SJCRH30 (cell line): ENCODE data around the gene GIPC2. TPM values are rescaled to one million over a fixed set of nuclear protein-coding genes. Genes with fewer than 3 reads are reported as not detected.
"Not testable (repeated sequence)": the region's sequence is repeated elsewhere in the genome, so short reads cannot be mapped to it uniquely, and the experiment has no call there.

Experiments
- DNase-seq, 2 experiments: peaks; one replicate each; pipeline ENCODE4 v3.0.0-alpha.2; 2015 to 2020
- H3K27ac ChIP-seq: fragments of 250-450 bp; sonication (Bioruptor Pico); 2 replicates; pipeline ENCODE4 v1.5.1; 2020; ENCODE audit warnings: mild to moderate bottlenecking, moderate library complexity
- H3K27me3 ChIP-seq: fragments of 250-450 bp; sonication (Bioruptor Pico); 2 replicates; pipeline ENCODE4 v1.5.1; 2020; ENCODE audit warnings: mild to moderate bottlenecking, moderate library complexity
- H3K36me3 ChIP-seq: fragments of 250-450 bp; sonication (Bioruptor Pico); 2 replicates; pipeline ENCODE4 v1.5.1; 2020; ENCODE audit warnings: mild to moderate bottlenecking, moderate library complexity
- H3K4me1 ChIP-seq: fragments of 250-450 bp; sonication (Bioruptor Pico); 2 replicates; pipeline ENCODE4 v1.5.1; 2020; ENCODE audit warnings: mild to moderate bottlenecking, moderate library complexity
- H3K4me3 ChIP-seq: fragments of 250-450 bp; sonication (Bioruptor Pico); 2 replicates; pipeline ENCODE4 v1.5.1; 2020; ENCODE audit warnings: mild to moderate bottlenecking, moderate library complexity
- H3K9me3 ChIP-seq: fragments of 250-450 bp; sonication (Bioruptor Pico); replicated peaks from 2 replicates; pipeline ENCODE4 v1.5.1; 2020; ENCODE audit warnings: mild to moderate bottlenecking, moderate library complexity
- total RNA-seq: library from RNA; depleted of rRNA; stranded (reverse); fragments of >200 nt; shearing (Covaris generic); gene quantifications from 2 replicates; pipeline ENCODE4 v1.2.3, GENCODE V29; 2014

Gene GIPC2
- total RNA-seq, 1 experiment from 2014 or later, result not detected

GRCh38 chr1:78047631-78048030 lies 1.9 kb downstream of the GIPC2 start:
- DNase-seq, result no peak
- no peaks in the 10 kb centered on the region for H3K36me3 ChIP-seq
- no peak overlapping the region for H3K27ac ChIP-seq
- H3K4me3 ChIP-seq, result no peak overlapping the region
- no peaks in the 10 kb centered on the region for H3K4me1 ChIP-seq
- no peaks in the 10 kb centered on the region for H3K9me3 ChIP-seq
- no peaks in the 10 kb centered on the region for H3K27me3 ChIP-seq

DNA sequence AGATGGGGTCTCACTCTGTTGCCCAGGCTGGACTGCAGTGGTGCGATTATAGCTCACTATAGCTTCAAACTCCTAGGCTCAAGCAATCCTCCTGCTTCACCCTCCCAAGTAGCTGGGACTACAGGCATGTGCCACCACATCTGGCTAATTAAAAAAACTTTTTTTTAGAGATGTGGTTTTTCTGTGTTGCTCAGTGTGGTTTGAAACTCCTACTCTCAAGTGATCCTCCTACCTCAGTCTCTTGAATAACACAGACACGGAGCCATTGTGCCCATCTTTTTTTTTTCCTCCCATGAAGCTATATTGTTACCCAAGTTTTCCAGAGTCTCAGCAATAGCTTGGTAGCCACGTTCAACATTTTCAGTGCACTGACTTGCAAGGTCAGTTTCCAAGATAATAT lies 2.7 kb downstream of the GIPC2 start:
- no peaks in the 10 kb centered on the region for H3K36me3 ChIP-seq

DNA sequence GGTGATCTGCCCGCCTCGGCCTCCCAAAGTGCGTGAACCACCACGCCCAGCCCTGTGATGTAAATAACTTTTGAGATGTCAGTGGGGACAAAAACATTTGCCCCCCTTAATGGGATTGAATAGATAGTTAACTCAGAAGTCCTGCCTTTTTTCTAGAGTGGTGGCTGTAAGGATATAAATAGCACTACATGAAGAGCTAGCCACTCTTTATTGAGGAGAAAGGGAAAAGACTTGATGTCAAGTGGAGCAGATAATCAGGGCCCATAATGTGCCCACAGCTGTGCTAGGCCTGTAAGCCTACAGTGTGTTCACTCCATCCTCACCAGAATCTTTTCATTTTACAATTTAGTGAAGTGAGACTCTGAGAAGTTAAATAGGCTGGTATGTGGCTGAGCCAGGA lies 3.6 kb downstream of the GIPC2 start:
- Histone ChIP-seq H3K9me3 (no peaks in the 10 kb centered on the region), H3K4me1 (no peaks in the 10 kb centered on the region), H3K4me3 (no peak overlapping the region), H3K27me3 (no peaks in the 10 kb centered on the region), H3K36me3 (no peaks in the 10 kb centered on the region), H3K27ac (no peak overlapping the region)
- DNase-seq, result no peak

More for the DNA sequence above, 2.7 kb downstream of the GIPC2 start:
- Histone ChIP-seq H3K27ac (no peak overlapping the region), H3K4me3 (no peak overlapping the region), H3K27me3 (no peaks in the 10 kb centered on the region), H3K9me3 (no peaks in the 10 kb centered on the region), H3K4me1 (no peaks in the 10 kb centered on the region)
- DNase-seq, result no peak

GRCh38 chr1:78051005-78051404 lies 5.2 kb downstream of the GIPC2 start:
- H3K4me3 ChIP-seq, result no peak overlapping the region
- no peaks in the 10 kb centered on the region for H3K9me3 ChIP-seq
- H3K27ac ChIP-seq, result no peak overlapping the region
- no peaks in the 10 kb centered on the region for H3K36me3 ChIP-seq
- no peaks in the 10 kb centered on the region for H3K27me3 ChIP-seq
- no peaks in the 10 kb centered on the region; the same call in 1 of the 2 replicates for H3K4me1 ChIP-seq
- DNase-seq, result no peak

- Histone ChIP-seq H3K4me3 (no peak overlapping the region), H3K36me3 (no peaks in the 10 kb centered on the region), H3K27ac (no peak overlapping the region), H3K27me3 (no peaks in the 10 kb centered on the region), H3K9me3 (no peaks in the 10 kb centered on the region), H3K4me1 (no peaks in the 10 kb centered on the region; the same call in 1 of the 2 replicates)
- no peak for DNase-seq
These were observed 7.1 kb downstream of the GIPC2 start for GRCh38 chr1:78052685-78053405.

DNA sequence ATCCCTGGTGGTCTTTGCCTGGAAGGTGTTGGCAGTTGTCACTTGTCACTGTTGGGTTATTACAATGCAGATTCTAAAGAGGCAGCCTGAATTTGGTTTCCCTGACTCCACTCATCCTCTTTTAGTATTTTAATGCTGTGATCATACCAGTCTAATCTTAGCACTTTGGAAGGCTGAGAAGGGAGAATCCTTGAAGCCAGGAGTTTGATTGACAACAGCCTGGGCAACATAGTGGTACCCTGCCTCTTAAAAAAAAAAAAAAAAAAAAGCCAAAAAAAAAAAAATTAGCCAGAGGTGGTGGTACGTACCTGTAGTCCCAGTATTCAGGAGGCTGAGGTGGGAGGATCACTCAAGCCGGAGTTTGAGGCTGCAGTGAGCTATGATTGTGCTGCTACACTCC lies 7.7 kb downstream of the GIPC2 start:
- Histone ChIP-seq H3K9me3 (no peaks in the 10 kb centered on the region), H3K4me1 (no peaks in the 10 kb centered on the region; the same call in 1 of the 2 replicates), H3K27me3 (no peaks in the 10 kb centered on the region), H3K36me3 (no peaks in the 10 kb centered on the region), H3K27ac (no peak overlapping the region), H3K4me3 (no peak overlapping the region)
- no peak for DNase-seq

DNA sequence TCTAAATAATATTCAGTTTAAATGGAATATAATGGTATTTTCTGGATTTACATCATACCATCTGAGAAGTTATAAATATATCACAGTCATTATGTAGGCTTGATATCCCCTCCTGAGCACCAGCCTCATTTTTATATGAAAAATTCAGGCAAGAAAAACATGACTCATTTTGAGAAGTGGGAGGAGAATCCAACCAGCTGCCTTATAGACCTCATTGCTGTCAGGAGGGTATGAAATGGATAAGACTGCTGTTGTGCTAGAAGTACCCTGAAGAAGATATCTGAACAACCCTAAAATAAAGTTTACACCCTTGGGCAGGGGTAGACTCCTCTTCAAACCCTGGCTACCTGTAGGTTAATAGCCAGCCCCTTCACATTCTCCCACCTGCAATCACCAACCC lies 8.8 kb downstream of the GIPC2 start:
- no peak overlapping the region for H3K4me3 ChIP-seq
- no peaks in the 10 kb centered on the region; the same call in 1 of the 2 replicates for H3K4me1 ChIP-seq
- DNase-seq, result no peak
- H3K27ac ChIP-seq, result no peak overlapping the region
- no peaks in the 10 kb centered on the region for H3K27me3 ChIP-seq
- H3K36me3 ChIP-seq, result no peaks in the 10 kb centered on the region
- no peaks in the 10 kb centered on the region for H3K9me3 ChIP-seq

- Histone ChIP-seq H3K27me3 (no peaks in the 10 kb centered on the region), H3K36me3 (no peaks in the 10 kb centered on the region), H3K4me3 (no peak overlapping the region), H3K4me1 (no peaks in the 10 kb centered on the region; the same call in 1 of the 2 replicates), H3K9me3 (no peaks in the 10 kb centered on the region), H3K27ac (no peak overlapping the region)
- no peak for DNase-seq
These were observed 9.2 kb downstream of the GIPC2 start for GRCh38 chr1:78054972-78055371.

DNA sequence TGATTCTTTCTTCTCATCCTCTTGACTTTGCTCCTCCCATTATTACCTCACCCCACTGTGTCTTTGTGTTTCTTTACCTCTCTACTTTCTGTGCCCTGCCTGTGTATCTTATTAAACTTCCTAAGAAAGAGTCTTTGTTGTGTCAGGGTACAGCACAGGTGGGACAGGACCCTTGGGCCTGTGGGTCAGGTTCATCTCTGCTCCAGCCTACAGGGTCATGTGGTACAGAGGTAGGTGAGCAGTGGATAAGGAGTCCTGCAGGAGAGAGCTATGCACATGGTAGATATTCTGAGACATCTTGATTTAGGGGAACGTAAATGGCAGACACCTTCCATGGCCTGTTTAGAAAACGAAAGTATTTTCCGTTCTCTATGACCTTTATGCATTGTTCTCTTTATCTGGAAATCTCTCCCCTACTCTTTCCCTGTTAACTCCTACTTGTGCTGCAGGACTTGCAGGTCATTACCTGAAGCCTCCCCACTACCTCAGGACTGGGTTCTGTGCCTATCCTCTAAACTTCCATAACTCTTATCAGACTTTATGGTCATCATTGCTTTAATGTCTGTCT lies 9.9 kb downstream of the GIPC2 start:
- Histone ChIP-seq H3K27ac (no peak overlapping the region), H3K36me3 (no peaks in the 10 kb centered on the region), H3K27me3 (no peaks in the 10 kb centered on the region), H3K9me3 (no peaks in the 10 kb centered on the region), H3K4me1 (no peaks in the 10 kb centered on the region; the same call in 1 of the 2 replicates), H3K4me3 (no peak overlapping the region)
- DNase-seq, result no peak

DNA sequence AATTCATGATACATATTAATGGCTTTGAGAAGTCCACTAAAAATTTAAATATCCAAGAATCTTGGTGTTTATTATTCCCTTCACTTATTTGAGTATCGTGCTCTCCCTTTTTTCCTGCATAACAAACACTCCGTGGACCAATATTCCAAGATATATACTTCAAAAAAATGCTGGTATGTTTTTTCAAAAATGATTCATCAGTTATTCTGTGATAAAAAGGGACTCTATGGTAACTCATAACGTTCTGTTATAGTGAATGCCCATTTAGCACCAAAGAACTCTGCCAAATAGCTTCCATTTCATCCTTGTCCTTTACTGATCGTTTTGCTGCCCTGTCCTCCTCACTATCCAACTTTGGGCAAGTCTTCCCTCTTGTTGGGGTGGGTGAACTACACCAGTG lies 12.9 kb downstream of the GIPC2 start:
- no peaks in the 10 kb centered on the region for H3K36me3 ChIP-seq
- DNase-seq, result no peak
- H3K27ac ChIP-seq, result no peak overlapping the region
- H3K9me3 ChIP-seq, result no peaks in the 10 kb centered on the region
- no peak overlapping the region for H3K4me3 ChIP-seq
- no peaks in the 10 kb centered on the region for H3K27me3 ChIP-seq
- no peaks in the 10 kb centered on the region; the same call in 1 of the 2 replicates for H3K4me1 ChIP-seq

DNA sequence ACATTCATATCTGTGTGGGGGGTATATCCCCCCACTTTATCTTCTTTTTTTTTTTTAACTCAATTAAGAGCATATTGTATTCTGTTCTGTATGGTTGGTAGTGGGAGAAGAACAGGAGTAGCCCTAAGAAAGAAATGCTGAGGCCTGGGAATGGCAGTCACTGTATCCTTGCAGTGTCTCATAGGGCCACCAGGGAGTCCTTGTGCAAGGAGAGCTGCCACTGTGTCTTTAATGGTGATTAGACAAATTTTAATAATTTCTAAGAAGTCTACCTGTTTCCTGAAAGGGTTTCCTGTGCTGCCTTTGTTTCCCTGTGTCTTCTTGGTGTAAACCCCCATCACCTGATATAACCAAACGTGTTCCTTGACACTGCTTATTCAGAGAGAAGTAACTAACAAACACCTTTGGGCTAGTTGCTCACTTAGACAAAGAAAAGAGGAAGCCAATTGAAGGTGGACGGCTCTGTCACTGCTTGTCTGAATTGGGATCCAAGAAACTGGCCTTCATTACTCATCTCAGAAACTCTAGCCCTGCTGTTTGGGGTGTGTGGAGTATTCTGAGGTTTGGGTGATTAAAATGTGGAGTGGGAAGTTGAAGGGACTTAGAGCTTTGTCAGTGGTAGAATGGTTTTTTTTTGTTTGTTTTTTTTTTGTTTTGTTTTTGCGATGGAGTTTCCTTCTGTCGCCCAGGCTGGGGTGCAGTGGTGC lies 15.2 kb downstream of the GIPC2 start:
- no peak for DNase-seq

GRCh38 chr1:78061825-78062523 lies 16.2 kb downstream of the GIPC2 start:
- Histone ChIP-seq H3K27ac (no peak overlapping the region), H3K36me3 (no peaks in the 10 kb centered on the region), H3K4me1 (no peaks in the 10 kb centered on the region), H3K27me3 (no peaks in the 10 kb centered on the region), H3K4me3 (no peak overlapping the region), H3K9me3 (no peaks in the 10 kb centered on the region)
- DNase-seq, result no peak

More for the DNA sequence above, 15.2 kb downstream of the GIPC2 start:
- Histone ChIP-seq H3K9me3 (no peaks in the 10 kb centered on the region), H3K27me3 (no peaks in the 10 kb centered on the region), H3K27ac (no peak overlapping the region), H3K4me3 (no peak overlapping the region), H3K4me1 (no peaks in the 10 kb centered on the region; the same call in 1 of the 2 replicates), H3K36me3 (no peaks in the 10 kb centered on the region)

GRCh38 chr1:78064886-78065285 lies 19.1 kb downstream of the GIPC2 start:
- H3K4me1 ChIP-seq, H3K27me3 ChIP-seq, H3K4me3 ChIP-seq, H3K9me3 ChIP-seq, H3K36me3 ChIP-seq, H3K27ac ChIP-seq, DNase-seq: not testable (repeated sequence)

- H3K27ac ChIP-seq, result no peak overlapping the region
- H3K9me3 ChIP-seq, result no peaks in the 10 kb centered on the region
- no peaks in the 10 kb centered on the region for H3K27me3 ChIP-seq
- H3K4me3 ChIP-seq, result no peak overlapping the region
- H3K36me3 ChIP-seq, result no peaks in the 10 kb centered on the region
- DNase-seq, result no peak
- H3K4me1 ChIP-seq, result no peaks in the 10 kb centered on the region
These were observed 23.0 kb downstream of the GIPC2 start for GRCh38 chr1:78068681-78069283.
